GM19452 (cell line): ENCODE results near the gene PDE7B.

Experiments used
- ATAC-seq: cut with Tn5 transposase; IDR thresholded peaks from one replicate; pipeline ENCODE4 v1.9.1; 2021; ENCODE audit not compliant: unreplicated experiment

PDE7B gene

DNA sequence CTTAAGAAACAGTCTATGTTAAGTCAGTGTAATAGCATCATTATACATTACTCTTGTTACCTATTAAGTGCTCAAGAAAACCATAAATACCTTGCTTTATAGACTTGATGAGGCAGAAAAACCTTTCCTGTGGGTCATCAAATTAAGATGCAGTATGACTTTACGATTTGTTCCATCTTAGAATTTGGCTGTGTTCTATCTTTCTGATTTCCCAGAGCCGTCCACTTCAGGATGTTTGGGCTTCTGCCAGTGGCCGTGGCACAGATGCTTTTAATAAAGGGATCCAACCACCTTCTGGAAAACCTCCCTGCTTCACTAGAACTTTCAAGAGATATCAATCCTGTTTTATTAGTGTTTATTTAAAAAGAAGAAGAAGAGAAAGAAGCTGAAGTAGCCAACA is 71.2 kb downstream of the PDE7B start:
- no peak for ATAC-seq

DNA sequence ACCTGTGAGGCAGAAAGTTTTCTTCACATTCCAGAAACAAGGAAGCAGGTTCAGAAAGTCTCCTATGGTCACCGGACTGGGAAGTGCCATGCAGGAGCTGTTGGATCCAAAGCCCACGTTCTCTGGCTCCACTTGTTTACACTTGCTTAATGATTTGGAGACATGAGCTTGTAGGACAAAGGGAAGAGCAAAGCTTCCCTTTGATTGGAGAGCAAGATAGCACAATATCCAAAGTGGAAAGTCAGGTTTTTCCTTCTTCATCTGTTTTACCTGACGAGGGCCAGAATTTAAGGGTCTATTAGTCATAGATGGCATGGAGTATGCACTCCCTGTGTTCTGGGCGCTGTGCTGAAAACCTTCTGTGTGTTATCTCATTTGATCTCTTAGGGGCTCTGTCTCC is 81.2 kb downstream of the PDE7B start:
- no peak for ATAC-seq

DNA sequence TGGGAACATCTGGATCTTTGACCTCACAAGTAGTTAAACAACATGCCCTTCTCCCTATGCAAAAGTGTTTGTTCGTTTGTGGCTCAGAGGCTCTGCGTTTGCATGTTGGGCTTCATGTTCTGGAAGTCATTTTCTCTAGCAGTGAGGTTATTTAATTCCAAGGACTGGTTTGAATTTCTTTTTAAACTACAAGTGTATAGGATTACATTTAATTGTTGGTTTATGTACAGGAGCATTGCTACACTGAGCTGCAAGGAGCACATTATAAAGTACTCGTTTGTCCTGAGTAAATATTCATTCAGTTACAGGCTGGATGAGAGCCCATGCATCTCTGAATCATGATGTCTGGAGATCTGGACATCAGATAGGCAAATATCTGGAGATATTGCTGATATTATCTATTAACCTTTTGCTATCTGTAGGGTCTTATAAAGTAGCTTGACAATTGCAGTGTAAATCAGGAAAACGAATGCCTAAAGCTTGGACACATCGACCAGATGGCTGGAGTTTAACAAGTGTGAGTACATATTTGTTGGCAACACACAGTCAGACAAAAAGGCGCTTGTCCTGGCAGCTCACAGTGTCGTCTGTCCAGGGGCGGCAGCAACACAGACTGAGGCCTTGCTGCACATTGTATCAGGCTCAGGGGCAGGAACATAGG is 84.6 kb downstream of the PDE7B start:
- ATAC-seq: no peak

DNA sequence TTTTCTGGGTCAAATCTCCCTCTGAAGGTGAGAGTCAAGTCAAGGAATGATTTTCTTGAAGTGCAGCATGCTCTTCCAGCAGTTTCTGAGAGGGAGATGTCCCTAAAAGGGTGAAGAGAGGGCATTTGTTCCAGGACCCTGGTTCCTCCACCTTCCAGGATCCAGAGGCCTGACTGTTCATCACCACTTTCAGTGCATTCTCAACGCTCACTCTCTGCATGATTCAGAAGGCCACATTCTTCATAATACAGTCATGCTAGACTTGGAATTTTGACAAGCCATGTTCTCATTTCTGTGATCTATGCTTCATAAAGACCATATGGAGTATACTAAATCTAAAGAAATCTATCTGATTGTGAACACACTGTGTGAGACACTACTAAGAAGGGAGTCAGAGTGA is 85.1 kb downstream of the PDE7B start:
- no peak for ATAC-seq

DNA sequence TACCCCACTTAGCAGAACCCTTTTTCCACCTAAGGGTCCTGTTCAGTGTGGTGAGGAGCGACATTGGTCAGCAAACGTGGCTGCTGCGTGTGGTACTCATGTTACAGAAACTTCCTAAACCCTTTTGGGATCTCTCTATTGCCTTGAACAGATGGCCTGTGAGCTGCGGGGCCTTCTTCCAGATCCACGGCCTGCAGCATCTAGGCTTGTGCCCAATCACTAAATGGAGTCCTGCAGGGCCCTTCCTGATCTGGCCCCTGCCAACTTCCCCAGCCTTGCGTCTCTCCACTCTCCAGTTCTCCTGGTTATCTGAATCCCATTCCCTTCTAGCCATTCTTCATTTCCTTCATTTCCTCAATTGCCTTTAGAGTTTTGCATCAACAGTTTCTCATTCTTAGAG is 85.6 kb downstream of the PDE7B start:
- ATAC-seq: no peak

DNA sequence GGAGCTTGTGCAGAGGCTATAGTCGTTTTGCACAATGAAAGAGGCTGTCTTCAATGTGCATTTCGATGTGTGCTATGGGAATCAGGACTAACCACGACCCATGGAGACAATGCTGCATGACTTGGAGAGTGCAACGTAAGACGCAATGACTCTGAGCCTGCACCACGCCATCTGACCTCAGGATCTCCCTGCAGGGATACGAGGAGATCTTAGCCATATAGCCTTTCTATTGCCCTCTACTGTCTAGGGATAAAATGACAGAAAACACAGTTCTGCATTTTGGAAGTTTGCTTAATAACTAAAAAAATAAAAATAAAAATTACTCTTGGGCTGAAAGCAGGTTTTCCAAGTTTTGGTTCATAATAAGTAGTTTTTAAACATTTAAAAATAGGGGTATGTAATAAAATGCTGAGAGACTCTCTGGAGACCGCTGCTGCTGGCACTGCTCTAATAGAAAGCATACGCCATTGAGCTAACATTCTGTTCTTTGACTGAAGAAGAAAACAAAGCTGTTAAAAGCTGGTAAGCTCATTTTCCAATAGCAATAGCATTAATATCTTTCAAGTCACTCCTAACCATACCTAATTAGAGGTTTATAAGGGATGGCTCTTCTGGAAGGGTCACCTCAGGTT is 87.2 kb downstream of the PDE7B start:
- ATAC-seq: no peak

DNA sequence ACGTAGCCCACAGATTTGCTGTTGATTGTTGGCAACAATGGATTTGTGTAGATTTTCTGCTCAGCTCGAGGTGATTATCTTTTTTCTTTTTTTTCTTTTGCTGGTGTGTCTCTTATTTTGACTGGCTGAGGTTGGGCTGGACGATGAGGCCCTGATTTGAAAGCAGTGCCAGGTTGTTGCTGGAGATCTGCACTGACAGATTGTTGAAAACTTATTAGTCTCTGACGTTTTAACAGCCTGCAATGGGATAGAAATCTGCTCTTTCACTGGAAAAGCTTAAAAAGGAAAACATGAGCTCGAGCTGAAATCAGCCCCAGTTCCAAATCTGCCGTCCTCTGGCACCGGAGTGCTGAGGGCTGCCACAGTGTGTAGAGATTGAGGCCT is 87.7 kb downstream of the PDE7B start:
- no peak for ATAC-seq

DNA sequence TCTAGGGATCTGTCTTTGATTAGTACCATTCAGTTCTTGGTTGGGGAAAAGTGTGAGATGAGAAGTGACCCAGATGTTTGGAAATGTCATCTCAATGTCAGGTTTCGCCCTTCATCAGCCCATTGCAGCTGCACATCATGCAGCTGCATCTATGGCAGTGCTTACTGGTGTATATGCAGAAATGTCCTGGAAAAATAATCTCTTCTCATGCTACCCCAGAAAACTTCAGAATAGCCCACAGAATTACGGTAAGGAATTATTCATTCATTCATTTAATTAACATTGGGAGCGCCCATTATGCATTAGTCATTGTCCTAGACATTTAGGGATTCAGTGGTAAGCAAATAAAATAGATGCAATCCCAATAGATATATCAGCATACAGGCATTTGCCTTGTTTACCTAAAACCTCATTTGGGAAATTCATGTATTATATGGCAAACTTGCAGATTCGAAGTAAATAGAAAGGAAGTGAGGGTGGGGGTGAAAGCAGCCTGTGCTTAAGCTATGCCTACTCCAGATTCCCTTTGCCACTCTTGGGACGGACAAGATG is 89.2 kb downstream of the PDE7B start:
- ATAC-seq: no peak

DNA sequence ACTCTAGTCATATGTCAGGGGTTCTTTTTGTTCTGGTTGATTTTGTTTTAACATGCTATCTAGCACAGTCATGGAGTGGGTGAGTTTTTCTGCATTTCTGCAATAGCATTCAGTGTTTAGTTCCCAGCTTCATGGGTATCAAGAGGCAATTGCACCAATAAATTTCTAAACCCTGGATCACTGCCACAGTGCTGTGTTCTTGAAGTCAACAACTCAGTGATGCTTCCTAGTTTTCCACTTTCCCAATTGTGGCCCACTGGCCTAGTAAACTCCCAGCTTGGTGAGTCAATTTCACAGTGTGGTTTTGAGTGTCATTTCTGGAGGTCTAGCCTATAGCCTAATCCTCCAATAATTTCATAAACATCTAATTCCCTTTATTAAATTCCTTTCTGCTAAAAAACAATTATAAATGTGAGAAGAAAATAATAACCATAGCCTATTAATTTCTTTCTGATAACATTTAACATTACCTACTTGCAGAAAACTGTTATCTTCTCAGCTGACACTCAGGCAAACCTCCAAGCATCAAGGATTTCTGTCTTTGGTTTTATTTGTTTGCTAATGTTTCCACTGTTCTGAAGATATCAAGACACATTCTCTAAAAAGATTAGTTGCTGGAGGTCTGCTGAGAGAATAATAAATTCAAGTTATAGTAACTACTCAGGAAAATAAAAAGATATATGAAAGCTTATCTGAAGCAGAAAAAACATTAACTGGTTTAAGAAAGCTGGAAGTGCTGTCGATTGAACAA is 89.9 kb downstream of the PDE7B start:
- no peak for ATAC-seq

DNA sequence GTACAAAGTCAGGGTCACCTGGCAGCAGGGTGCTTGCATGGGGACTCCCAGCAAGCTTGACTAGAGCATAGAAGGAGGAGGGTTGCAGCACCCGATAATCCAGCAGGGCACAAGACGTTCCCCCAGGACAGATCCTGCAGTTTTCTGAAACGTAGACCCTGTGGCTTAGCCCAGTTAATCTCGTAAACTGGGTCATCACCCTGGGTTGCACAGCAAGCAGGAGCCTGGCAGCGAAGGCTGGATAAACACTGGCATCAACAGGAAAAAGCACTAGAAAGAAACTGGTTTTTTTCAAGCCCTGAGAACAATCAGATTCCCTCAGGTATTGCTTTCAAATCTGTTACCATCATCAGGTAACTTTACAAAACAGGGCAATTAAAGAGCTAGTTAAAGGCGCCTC is 92.6 kb downstream of the PDE7B start:
- no peak for ATAC-seq

DNA sequence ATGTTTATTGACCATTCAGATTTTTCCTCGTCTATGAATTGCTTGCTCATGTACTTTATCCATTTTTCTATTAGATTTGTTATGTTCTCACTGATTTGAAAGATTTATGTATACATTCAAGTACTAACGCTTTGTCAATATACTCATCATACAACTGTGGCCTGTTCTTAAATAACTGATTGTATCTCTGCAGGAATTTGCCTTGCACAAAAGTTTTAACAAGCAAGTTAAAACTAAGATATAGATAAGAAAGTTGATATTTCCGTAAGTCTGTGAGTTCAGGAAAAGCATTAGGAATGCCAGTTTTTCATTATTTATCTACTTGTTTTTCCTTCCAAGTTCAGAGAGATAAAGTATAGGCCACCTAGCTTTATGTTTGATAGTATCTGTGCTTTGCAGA is 95.2 kb downstream of the PDE7B start:
- ATAC-seq: no peak

DNA sequence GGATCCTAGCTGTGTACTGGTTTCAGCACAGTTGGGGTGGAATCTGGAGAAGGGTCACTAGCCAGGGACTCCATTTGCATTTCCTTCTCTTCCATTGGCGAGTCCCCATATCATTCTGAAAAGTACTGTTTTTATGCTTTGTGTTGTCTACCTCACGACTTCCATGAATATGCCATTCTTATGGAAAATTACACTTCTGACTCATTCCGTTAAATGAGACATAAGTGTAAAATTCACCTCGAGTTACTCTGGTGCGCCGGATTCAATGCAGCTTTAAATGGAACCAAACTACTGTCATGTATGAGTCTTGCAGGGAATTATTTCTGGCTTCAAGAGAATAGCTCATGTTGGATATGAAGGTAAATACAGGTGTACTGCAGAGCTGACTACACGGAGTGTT is 99.2 kb downstream of the PDE7B start:
- ATAC-seq: no peak

DNA sequence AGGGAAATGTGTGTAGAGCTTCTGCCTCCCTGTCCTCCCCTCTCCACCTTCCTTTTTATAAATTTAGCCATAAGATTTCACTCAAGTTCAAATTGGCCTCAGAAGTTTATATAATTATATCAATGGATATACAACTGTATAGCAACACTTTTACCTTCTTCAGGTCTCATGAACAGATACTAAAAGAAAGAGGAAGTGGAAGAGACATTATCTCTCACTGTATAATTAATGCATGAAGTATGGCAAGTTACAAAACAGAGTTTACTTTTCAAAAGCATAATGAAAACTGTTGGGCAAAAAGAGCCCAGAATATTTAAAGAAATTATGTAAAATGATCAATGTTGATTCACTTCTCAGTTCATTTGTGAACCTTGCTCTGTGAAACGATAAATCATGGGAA is 99.7 kb downstream of the PDE7B start:
- no peak for ATAC-seq

DNA sequence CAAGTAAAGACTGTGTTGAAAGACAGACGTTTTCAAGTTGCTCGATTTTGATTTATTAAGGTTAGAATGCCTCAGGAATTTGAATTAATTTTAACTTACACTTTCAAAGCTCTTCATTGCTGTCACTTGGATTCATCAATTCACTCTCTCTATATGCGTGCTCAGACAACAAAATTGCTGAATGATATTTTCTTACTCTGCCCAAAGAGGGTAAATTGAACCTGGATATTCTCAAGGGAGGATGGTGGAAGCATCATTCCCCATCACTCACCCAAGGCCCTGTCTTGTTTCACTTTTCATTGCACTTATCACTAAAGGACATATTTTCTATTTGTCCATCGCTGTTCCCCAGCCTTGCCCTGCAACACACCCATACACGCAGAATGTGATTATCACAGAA is 102.3 kb downstream of the PDE7B start:
- ATAC-seq: no peak

DNA sequence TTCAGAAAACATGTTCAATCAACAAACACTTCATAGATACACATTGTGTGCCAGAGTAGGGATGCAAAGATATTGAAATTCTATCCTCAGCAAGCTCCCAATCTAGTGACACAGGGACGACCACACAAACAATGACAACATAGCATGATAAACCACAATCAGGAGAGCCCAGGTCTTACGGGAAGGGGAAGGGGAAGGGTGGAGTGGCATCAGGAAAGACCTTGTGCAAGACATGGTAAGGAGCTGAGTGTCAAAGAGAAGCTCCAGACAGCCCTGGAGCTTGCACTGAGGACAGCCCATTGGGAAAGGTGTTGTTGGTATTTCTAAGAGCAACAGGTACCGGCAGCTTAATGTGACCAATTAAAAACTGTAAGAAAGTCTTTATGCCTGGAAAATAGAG is 103.6 kb downstream of the PDE7B start:
- ATAC-seq: no peak

DNA sequence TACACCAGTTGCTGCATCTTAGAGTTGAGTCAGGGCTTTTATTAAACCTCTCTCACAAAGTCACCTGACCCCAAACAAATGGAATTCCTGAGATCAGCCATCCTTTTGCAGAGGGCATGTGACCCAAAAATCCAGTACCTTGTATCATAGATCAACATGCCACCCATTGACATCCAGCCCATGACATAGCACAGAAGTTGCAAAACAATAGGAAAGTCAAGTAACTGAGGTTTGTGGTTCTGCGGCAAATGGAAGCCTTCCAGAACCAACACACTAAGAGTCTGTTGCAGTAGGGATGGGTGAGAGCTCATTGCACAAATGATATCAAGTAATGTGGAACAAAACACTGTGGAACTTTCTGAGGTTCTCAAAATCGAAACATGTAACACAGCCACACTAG is 111.2 kb downstream of the PDE7B start:
- ATAC-seq: no peak

DNA sequence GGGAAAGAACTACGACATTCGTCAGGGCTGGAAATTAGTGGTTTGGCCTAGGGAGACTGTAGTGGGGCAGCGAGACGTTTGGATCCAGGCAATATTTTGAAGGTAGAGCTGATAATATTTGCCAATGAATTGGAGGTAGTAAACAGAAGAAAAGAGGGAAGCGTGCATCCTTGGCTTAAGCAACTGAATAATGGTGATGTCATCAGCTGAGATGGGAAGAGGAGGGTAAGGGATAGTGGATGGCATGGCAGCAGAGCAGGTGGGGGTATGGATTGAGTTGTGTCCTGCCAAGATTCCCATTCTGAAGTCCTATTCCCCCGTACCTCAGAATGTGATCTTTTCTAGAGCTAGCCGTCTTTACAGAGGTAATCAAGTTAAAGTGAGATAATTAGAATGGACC is 119.2 kb downstream of the PDE7B start:
- ATAC-seq: no peak

DNA sequence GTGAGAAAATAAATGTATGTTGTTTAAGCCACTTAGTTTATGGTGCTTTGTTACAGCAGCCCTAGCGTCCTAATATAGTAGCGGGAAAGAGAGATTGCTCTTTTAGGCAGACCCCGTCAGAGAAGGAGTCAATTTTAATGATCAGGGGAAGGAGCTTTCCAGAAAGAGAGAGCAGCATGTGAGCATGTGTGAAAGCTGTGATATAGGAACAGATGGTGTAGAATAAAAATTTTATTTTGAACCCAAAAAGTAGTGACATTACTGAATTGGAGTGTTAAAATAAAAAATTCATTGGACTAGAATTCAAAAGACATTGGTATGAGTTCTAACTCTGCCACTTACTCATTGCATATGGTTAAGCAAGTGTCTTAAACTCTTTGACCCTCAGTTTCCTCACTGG is 119.8 kb downstream of the PDE7B start:
- ATAC-seq: no peak

DNA sequence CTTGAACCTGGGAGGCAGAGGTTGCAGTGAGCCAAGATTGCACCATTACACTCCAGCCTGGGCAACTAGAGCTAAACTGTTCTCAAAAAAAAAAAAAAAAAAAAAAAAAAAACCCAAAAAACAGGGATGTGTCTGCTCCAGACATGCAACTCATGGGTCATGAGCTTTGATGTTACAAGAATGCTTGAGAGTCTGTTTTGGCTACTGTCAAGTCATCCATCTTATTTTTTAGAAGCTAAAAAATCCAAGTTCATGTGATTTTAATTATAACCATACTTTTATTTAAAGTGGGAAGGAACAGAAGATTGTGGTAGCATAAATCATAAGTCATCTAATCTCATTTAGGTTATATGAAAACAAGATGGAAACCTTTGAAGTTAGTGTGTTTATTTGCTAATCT is 120.6 kb downstream of the PDE7B start:
- ATAC-seq: no peak

DNA sequence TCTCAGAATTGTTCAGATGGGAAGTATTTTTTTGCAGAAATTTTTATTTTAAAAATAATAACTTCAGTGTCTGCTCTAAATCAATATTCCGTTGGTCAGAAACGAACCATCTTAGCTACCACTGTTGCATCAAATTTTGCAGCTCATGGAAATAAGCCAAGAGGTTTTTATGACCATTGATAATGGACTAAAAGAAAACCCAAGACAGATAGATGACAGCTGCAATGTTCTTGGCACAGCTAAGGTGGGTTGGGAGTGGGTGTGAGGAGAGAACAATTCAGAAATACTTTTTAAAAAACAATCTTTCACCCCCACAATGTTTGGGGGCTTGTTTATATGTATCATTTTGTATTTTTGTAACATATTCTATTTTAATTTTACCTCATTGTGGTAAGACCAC is 121.1 kb downstream of the PDE7B start:
- ATAC-seq: no peak

DNA sequence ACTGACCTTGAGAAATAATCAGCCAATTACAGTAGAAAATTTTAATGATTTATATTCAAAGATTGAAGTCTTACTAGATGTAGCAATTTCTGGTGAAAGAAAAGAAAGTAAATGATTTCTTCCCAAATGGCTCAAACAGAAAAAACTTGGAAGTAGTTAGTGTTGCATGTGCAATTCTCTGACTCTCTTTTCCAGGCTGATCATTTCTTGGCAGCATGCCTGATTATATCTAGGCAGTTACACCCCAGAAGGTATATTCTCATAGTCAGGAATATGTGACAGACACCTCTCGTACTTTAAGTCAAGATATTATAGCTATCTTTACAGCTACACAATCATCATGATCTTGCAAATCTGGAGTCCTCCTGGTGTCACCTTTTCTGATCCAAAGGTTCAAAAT is 122.9 kb downstream of the PDE7B start:
- no peak for ATAC-seq

DNA sequence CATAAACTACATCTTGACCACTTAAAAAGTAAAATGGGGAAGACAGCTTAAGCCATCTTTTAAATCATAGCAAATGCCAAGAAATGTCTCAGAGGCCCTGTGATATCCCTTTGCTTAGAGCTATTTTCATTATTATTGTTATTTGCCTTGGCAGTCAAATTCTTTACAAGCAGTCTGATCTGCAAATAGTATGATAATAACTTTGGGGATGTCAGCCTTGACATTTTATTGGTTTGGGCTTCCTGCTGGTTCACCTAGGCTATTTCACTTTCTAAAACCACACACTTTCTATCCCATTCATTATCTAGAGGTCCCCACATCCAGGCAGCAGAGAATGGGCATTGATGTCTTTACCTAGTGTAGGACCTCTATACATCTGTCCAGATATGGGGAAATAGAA is 125.1 kb downstream of the PDE7B start:
- no peak for ATAC-seq
